Transverse colon (tissue), 4 donors: ENCODE measurements around the gene MAPK13.

Source experiments
- POLR2A ChIP-seq: fragments of 450-650 bp; IDR thresholded peaks from one replicate; pipeline ENCODE4 v1.6.1; 2016; ENCODE audit warnings: antibody characterized with exemption, mild to moderate bottlenecking, moderate library complexity
- POLR2AphosphoS5 ChIP-seq, 3 donors: sonication (generic); formaldehyde crosslinking; IDR thresholded peaks; one replicate each; pipeline ENCODE4 v1.6.1; 2016; ENCODE audit warnings: antibody characterized with exemption in 3 of 3
- TF ChIP-seq, protein P1 (sequence below), 5 experiments: fragments of 200-600 bp in 3 of 5; fragments of 450-650 bp in 2 of 5; sonication (generic) in 3 of 5; IDR thresholded peaks; 1 replicate in 2 of 5; 2 replicates in 3 of 5; pipeline ENCODE4 v1.5.1; 2016 to 2017; ENCODE audit warnings: antibody characterized with exemption in 5 of 5, inconsistent platforms in 3 of 5, mild to moderate bottlenecking in 2 of 5, moderate library complexity in 1 of 5

DNA sequence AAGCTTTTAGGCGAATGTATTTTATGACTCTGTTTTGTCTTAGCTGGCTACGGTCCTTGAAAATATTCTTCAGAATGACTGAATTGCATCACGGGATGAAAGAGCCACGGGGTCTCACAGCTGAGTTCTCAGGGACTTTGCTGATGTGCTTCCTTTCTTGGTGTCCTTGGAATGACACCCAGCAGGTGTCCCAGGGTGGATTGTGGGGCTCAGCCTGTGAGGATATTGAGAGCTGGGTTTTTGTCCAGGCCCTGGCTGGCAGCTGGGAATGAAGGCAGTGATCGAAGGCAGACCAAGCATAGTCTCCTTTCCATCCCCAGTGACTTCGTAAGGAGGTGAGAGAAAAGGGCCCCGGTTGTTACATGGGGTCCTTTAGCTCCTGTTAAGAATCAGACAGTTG lies 18.8 kb upstream of the MAPK13 start:
- TF ChIP-seq, protein P1, sequence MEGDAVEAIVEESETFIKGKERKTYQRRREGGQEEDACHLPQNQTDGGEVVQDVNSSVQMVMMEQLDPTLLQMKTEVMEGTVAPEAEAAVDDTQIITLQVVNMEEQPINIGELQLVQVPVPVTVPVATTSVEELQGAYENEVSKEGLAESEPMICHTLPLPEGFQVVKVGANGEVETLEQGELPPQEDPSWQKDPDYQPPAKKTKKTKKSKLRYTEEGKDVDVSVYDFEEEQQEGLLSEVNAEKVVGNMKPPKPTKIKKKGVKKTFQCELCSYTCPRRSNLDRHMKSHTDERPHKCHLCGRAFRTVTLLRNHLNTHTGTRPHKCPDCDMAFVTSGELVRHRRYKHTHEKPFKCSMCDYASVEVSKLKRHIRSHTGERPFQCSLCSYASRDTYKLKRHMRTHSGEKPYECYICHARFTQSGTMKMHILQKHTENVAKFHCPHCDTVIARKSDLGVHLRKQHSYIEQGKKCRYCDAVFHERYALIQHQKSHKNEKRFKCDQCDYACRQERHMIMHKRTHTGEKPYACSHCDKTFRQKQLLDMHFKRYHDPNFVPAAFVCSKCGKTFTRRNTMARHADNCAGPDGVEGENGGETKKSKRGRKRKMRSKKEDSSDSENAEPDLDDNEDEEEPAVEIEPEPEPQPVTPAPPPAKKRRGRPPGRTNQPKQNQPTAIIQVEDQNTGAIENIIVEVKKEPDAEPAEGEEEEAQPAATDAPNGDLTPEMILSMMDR (IDR thresholded peaks at IDR 0.05), result no peak
- TF ChIP-seq POLR2A (no peak), POLR2AphosphoS5 (IDR thresholded peaks at IDR 0.05) (no peak)
